GM23338 (cell line): ENCODE results near the gene ANKRD17. TPM values are rescaled to one million over a fixed set of nuclear protein-coding genes. Genes with fewer than 3 reads are reported as not detected.

ENCODE experiments used
- ATAC-seq: fragments of 200-7000 bp; cut with Tn5 transposase; 3 replicates; pipeline ENCODE4 v1.9.1; 2020
- DNase-seq: peaks from one replicate; pipeline ENCODE4 v3.0.0-alpha.2; 2015; ENCODE audit warnings: low spot score
- H2AFZ ChIP-seq: fragments of 200-600 bp; sonication (generic); 2 replicates; pipeline ENCODE4 v1.8.0; 2016; ENCODE audit warnings: antibody characterized with exemption, mild to moderate bottlenecking, moderate library complexity
- H3F3A ChIP-seq: fragments of 200-600 bp; sonication (generic); replicated peaks from 2 replicates; pipeline ENCODE4 v1.8.0; 2017; ENCODE audit warnings: antibody characterized with exemption, mixed run types, low read depth
- H3K27ac ChIP-seq: fragments of 200-600 bp; sonication (generic); 2 replicates; pipeline ENCODE4 v1.6.1; 2016; ENCODE audit warnings: low read depth
- H3K27me3 ChIP-seq: fragments of 200-600 bp; sonication (generic); 2 replicates; pipeline ENCODE4 v1.8.0; 2016; ENCODE audit warnings: mild to moderate bottlenecking, mixed run types, moderate library complexity; ENCODE audit not compliant: insufficient read depth
- H3K36me3 ChIP-seq: fragments of 200-600 bp; sonication (generic); 2 replicates; pipeline ENCODE4 v1.8.0; 2016; ENCODE audit warnings: mild to moderate bottlenecking; ENCODE audit not compliant: insufficient read depth
- H3K4me1 ChIP-seq: fragments of 200-600 bp; sonication (generic); 2 replicates; pipeline ENCODE4 v1.8.0; 2016; ENCODE audit warnings: mild to moderate bottlenecking, moderate library complexity; ENCODE audit not compliant: insufficient read depth
- H3K4me2 ChIP-seq: fragments of 200-600 bp; sonication (generic); 2 replicates; pipeline ENCODE4 v1.7.1; 2017; ENCODE audit warnings: mixed run types
- H3K4me3 ChIP-seq: fragments of 200-600 bp; sonication (generic); 2 replicates; pipeline ENCODE4 v1.6.1; 2016; ENCODE audit warnings: mixed run types
- H3K79me2 ChIP-seq: fragments of 200-600 bp; sonication (generic); replicated peaks from 2 replicates; pipeline ENCODE4 v1.8.0; 2017; ENCODE audit warnings: mild to moderate bottlenecking; ENCODE audit not compliant: insufficient read depth
- H3K9me2 ChIP-seq: fragments of 200-600 bp; sonication (generic); 2 replicates; pipeline ENCODE4 v1.8.0; 2017; ENCODE audit not compliant: insufficient read depth
- H4K20me1 ChIP-seq: fragments of 200-600 bp; sonication (generic); replicated peaks from 2 replicates; pipeline ENCODE4 v1.8.0; 2017; ENCODE audit warnings: mild to moderate bottlenecking; ENCODE audit not compliant: insufficient read depth
- H3K27ac Mint-ChIP-seq: 2 replicates; pipeline ENCODE4 v1.8.0; 2020; ENCODE audit warnings: inconsistent platforms, mild to moderate bottlenecking, moderate library complexity, mixed read lengths
- H3K27me3 Mint-ChIP-seq: 3 replicates; pipeline ENCODE4 v1.8.0; 2022; ENCODE audit warnings: low read depth, mild to moderate bottlenecking, moderate library complexity, mixed read lengths, inconsistent platforms; ENCODE audit not compliant: insufficient read depth, poor library complexity
- H3K36me3 Mint-ChIP-seq: 3 replicates; pipeline ENCODE4 v1.8.0; 2021; ENCODE audit warnings: low read depth, mild to moderate bottlenecking, inconsistent platforms, moderate library complexity, mixed read lengths
- H3K4me1 Mint-ChIP-seq: 3 replicates; pipeline ENCODE4 v1.8.0; 2020; ENCODE audit warnings: mild to moderate bottlenecking, inconsistent platforms, mixed read lengths
- H3K4me3 Mint-ChIP-seq: 3 replicates; pipeline ENCODE4 v1.8.0; 2021; ENCODE audit warnings: moderate library complexity, mild to moderate bottlenecking, inconsistent platforms, mixed read lengths
- H3K9me3 Mint-ChIP-seq: 3 replicates; pipeline ENCODE4 v1.8.0; 2020; ENCODE audit warnings: moderate library complexity, mild to moderate bottlenecking, inconsistent platforms, mixed read lengths
- CREB1 ChIP-seq: fragments of 250-450 bp; sonication (Bioruptor Pico); IDR thresholded peaks from 2 replicates; pipeline ENCODE4 v1.5.0; 2020; ENCODE audit warnings: low read depth, mild to moderate bottlenecking, moderate library complexity
- EZH2 ChIP-seq: fragments of 200-600 bp; sonication (generic); IDR thresholded peaks from one replicate; pipeline ENCODE4 v1.8.0; 2017; ENCODE audit warnings: antibody characterized with exemption, mild to moderate bottlenecking, low read depth; ENCODE audit not compliant: unreplicated experiment
- EZH2phosphoT487 ChIP-seq: fragments of 200-600 bp; sonication (generic); IDR thresholded peaks from one replicate; pipeline ENCODE4 v1.8.1; 2018; ENCODE audit warnings: antibody characterized with exemption; ENCODE audit not compliant: unreplicated experiment
- NANOG ChIP-seq: IDR thresholded peaks from 2 replicates; pipeline ENCODE4 v1.6.1; 2016; ENCODE audit warnings: antibody characterized with exemption, borderline replicate concordance
- POLR2AphosphoS5 ChIP-seq: IDR thresholded peaks from 2 replicates; pipeline ENCODE4 v1.6.1; 2016; ENCODE audit warnings: antibody characterized with exemption, low read depth
- STAT1 ChIP-seq: IDR thresholded peaks from one replicate; pipeline ENCODE4 v1.6.1; 2016; ENCODE audit warnings: antibody characterized with exemption; ENCODE audit not compliant: unreplicated experiment
- ZNF114 ChIP-seq: fragments of 250-450 bp; sonication (Bioruptor Pico); IDR thresholded peaks from 2 replicates; pipeline ENCODE4 v1.5.0; 2020; ENCODE audit warnings: mild to moderate bottlenecking, moderate library complexity
- ZNF331 ChIP-seq: fragments of 250-450 bp; sonication (Bioruptor Pico); IDR thresholded peaks from 2 replicates; pipeline ENCODE4 v1.5.0; 2020; ENCODE audit warnings: low read depth, mild to moderate bottlenecking, moderate library complexity
- polyA plus RNA-seq: library from polyadenylated mRNA; unstranded; fragments of >200 nt; fragmentation: Nextera tagmentation; extraction: Ambion mirVana; gene quantifications from 2 replicates; pipeline ENCODE4 v1.2.1, GENCODE V29; 2016
- total RNA-seq: library from RNA; depleted of rRNA; stranded (reverse); fragments of >200 nt; shearing (Covaris generic); gene quantifications from 2 replicates; pipeline ENCODE4 v1.2.3, GENCODE V29; 2014
- TF ChIP-seq, protein P1 (sequence below): IDR thresholded peaks from 2 replicates; pipeline ENCODE4 v1.6.1; 2016; ENCODE audit warnings: antibody characterized with exemption
- TF ChIP-seq, protein P2 (sequence below), 2 experiments: fragments of 200-600 bp in 1 of 2; sonication (generic) in 1 of 2; conservative IDR thresholded peaks; 2 replicates each; pipeline versions ENCODE4 v1.5.1 to v1.6.1; 2016 to 2017; ENCODE audit warnings: antibody characterized with exemption in 2 of 2, low read depth in 2 of 2, mild to moderate bottlenecking in 2 of 2, moderate library complexity in 1 of 2
- TF ChIP-seq, protein P3 (sequence below): fragments of 250-450 bp; sonication (Bioruptor Pico); IDR thresholded peaks from 2 replicates; pipeline ENCODE4 v1.5.0; 2020; ENCODE audit warnings: mild to moderate bottlenecking, moderate library complexity

Gene ANKRD17
- total and polyA plus RNA-seq, 2 experiments from 2014 or later, result 41.9 to 85.3 TPM

DNA sequence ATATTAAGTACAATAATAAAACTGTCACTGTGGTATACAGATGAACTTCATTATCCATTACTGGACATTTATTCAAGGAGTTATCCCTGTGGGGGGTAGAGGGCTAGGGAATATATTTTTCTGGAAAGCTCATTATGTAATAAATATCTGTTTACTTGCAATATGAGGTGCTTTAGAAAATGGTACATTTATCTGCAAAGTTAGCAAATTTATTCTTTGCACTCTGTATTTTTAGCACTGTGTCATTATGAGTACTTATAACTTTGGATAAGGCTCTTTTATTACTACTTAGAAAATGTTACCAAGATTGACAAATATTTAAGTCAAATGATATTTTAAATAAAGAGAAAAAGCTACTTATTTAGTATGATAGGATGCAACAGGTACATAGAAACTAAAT, 37.8 kb downstream of the ANKRD17 start:
- Histone ChIP-seq H3K27me3 (no peaks in the 10 kb centered on the region), H3F3A (no peaks in the 10 kb centered on the region), H3K9me2 (no peaks in the 10 kb centered on the region), H3K4me3 (no peak overlapping the region), H3K36me3 (no peaks in the 10 kb centered on the region), H3K4me1 (peaks cover 34% of the 10 kb centered on the region), H4K20me1 (peaks cover 28% of the 10 kb centered on the region), H3K4me2 (no peak overlapping the region), H3K79me2 (peaks cover 97% of the 10 kb centered on the region), H3K27ac (no peak overlapping the region), H2AFZ (no peak overlapping the region)
- Mint-ChIP-seq H3K4me1 (peaks cover 28% of the 10 kb centered on the region), H3K27ac (no peak overlapping the region), H3K4me3 (no peak overlapping the region), H3K27me3 (peaks cover 2% of the 10 kb centered on the region), H3K9me3 (no peaks in the 10 kb centered on the region), H3K36me3 (no peaks in the 10 kb centered on the region; the same call in 2 of the 3 replicates)
- TF ChIP-seq, protein P1, sequence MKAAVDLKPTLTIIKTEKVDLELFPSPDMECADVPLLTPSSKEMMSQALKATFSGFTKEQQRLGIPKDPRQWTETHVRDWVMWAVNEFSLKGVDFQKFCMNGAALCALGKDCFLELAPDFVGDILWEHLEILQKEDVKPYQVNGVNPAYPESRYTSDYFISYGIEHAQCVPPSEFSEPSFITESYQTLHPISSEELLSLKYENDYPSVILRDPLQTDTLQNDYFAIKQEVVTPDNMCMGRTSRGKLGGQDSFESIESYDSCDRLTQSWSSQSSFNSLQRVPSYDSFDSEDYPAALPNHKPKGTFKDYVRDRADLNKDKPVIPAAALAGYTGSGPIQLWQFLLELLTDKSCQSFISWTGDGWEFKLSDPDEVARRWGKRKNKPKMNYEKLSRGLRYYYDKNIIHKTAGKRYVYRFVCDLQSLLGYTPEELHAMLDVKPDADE, result no peak
- DNase-seq (no peak), ATAC-seq (no peak)

DNA sequence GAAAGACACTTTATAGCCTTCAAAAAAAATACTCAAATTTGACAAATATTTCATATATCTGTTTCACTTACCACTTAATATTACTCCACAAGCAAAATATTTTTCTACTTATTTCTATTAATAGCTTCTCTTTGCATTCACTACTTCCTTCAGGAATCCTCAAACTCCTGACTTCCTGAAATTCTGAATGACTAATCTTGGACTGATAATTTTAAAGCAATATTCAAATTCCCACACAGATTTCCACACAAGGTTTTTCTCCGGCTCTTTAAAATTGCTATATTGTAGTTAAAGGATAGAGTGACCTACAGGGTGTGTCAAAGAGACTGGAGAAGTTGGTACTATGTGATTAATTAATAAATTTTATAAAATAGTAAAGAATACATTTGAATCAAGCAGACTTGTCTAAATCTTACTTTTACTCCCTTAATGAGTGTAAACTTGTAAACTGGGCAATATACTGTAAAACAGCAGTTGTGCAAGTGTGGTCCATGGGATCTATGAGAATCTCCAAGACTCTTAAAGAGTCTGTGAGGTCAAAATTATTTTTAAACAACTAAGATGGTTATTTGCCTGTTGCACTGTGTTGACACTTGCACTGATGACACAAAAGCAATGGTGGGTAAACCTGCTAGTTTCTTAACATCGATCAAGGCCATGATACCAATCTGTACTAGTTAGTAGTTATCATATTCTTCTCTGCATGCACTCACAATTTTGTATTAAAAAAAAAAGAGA, 44.5 kb downstream of the ANKRD17 start:
- H3K4me2 ChIP-seq, result no peak overlapping the region
- H3K79me2 ChIP-seq, result peaks cover 100% of the 10 kb centered on the region
- Mint-ChIP-seq H3K4me3 (no peak overlapping the region), H3K9me3 (no peaks in the 10 kb centered on the region), H3K27ac (no peak overlapping the region), H3K36me3 (peaks cover 3% of the 10 kb centered on the region; the same call in 1 of the 3 replicates), H3K4me1 (no peaks in the 10 kb centered on the region), H3K27me3 (no peaks in the 10 kb centered on the region)
- H2AFZ ChIP-seq, result no peak overlapping the region
- DNase-seq (no peak), ATAC-seq (no peak)
- H3K36me3 ChIP-seq, result no peaks in the 10 kb centered on the region
- H3F3A ChIP-seq, result no peaks in the 10 kb centered on the region
- H3K4me1 ChIP-seq, result no peaks in the 10 kb centered on the region
- peaks cover 30% of the 10 kb centered on the region for H4K20me1 ChIP-seq
- no peak overlapping the region for H3K27ac ChIP-seq
- H3K9me2 ChIP-seq, result no peaks in the 10 kb centered on the region
- no peaks in the 10 kb centered on the region for H3K27me3 ChIP-seq
- H3K4me3 ChIP-seq, result no peak overlapping the region
- TF ChIP-seq, protein P2, sequence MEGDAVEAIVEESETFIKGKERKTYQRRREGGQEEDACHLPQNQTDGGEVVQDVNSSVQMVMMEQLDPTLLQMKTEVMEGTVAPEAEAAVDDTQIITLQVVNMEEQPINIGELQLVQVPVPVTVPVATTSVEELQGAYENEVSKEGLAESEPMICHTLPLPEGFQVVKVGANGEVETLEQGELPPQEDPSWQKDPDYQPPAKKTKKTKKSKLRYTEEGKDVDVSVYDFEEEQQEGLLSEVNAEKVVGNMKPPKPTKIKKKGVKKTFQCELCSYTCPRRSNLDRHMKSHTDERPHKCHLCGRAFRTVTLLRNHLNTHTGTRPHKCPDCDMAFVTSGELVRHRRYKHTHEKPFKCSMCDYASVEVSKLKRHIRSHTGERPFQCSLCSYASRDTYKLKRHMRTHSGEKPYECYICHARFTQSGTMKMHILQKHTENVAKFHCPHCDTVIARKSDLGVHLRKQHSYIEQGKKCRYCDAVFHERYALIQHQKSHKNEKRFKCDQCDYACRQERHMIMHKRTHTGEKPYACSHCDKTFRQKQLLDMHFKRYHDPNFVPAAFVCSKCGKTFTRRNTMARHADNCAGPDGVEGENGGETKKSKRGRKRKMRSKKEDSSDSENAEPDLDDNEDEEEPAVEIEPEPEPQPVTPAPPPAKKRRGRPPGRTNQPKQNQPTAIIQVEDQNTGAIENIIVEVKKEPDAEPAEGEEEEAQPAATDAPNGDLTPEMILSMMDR (conservative IDR thresholded peaks at IDR 0.05; ENCODE audit: low read depth in 2 of 2), result no peak
- TF ChIP-seq EZH2phosphoT487 (no peak), POLR2AphosphoS5 (no peak), ZNF114 (no peak), EZH2 (no peak), STAT1 (no peak), CREB1 (CRISPR knock-in tag) (no peak), NANOG (no peak), ZNF331 (no peak)
- TF ChIP-seq, protein P1, result no peak
- TF ChIP-seq, protein P3, sequence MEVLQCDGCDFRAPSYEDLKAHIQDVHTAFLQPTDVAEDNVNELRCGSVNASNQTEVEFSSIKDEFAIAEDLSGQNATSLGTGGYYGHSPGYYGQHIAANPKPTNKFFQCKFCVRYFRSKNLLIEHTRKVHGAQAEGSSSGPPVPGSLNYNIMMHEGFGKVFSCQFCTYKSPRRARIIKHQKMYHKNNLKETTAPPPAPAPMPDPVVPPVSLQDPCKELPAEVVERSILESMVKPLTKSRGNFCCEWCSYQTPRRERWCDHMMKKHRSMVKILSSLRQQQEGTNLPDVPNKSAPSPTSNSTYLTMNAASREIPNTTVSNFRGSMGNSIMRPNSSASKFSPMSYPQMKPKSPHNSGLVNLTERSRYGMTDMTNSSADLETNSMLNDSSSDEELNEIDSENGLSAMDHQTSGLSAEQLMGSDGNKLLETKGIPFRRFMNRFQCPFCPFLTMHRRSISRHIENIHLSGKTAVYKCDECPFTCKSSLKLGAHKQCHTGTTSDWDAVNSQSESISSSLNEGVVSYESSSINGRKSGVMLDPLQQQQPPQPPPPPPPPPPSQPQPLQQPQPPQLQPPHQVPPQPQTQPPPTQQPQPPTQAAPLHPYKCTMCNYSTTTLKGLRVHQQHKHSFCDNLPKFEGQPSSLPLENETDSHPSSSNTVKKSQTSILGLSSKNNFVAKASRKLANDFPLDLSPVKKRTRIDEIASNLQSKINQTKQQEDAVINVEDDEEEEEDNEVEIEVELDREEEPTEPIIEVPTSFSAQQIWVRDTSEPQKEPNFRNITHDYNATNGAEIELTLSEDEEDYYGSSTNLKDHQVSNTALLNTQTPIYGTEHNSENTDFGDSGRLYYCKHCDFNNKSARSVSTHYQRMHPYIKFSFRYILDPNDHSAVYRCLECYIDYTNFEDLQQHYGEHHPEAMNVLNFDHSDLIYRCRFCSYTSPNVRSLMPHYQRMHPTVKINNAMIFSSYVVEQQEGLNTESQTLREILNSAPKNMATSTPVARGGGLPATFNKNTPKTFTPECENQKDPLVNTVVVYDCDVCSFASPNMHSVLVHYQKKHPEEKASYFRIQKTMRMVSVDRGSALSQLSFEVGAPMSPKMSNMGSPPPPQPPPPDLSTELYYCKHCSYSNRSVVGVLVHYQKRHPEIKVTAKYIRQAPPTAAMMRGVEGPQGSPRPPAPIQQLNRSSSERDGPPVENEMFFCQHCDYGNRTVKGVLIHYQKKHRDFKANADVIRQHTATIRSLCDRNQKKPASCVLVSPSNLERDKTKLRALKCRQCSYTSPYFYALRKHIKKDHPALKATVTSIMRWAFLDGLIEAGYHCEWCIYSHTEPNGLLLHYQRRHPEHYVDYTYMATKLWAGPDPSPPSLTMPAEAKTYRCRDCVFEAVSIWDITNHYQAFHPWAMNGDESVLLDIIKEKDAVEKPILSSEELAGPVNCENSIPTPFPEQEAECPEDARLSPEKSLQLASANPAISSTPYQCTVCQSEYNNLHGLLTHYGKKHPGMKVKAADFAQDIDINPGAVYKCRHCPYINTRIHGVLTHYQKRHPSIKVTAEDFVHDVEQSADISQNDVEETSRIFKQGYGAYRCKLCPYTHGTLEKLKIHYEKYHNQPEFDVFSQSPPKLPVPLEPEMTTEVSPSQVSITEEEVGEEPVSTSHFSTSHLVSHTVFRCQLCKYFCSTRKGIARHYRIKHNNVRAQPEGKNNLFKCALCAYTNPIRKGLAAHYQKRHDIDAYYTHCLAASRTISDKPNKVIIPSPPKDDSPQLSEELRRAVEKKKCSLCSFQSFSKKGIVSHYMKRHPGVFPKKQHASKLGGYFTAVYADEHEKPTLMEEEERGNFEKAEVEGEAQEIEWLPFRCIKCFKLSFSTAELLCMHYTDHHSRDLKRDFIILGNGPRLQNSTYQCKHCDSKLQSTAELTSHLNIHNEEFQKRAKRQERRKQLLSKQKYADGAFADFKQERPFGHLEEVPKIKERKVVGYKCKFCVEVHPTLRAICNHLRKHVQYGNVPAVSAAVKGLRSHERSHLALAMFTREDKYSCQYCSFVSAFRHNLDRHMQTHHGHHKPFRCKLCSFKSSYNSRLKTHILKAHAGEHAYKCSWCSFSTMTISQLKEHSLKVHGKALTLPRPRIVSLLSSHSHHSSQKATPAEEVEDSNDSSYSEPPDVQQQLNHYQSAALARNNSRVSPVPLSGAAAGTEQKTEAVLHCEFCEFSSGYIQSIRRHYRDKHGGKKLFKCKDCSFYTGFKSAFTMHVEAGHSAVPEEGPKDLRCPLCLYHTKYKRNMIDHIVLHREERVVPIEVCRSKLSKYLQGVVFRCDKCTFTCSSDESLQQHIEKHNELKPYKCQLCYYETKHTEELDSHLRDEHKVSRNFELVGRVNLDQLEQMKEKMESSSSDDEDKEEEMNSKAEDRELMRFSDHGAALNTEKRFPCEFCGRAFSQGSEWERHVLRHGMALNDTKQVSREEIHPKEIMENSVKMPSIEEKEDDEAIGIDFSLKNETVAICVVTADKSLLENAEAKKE (CRISPR knock-in tag), result no peak
